ENCODE results near the gene WNT4.

WNT4 gene

DNA sequence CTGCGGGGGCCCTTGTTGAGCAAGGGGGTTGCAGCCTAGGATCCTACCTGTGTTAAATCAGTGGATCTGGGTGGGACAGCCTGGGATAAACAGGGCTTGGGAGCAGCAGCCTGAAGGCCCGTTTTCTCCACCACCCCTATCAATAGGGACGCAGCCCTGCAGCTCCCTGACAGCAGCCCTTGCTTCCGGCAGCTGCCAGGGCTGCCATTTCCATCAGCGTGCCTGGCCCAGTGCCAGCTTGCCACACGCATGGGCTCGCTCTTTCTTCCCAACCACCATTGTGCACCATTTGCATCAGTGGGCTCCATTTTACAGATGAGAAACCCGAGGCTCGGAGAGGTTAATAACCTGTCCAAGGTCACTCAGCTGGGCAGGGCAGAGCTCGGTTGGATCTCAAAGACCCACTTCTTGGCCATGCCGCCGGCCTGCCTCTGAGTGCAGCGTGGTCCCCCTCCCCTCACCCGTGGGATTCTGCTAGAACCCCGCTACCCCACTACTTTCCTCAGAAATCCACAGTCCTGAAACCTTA is 3.8 kb downstream of the WNT4 start:
- no peak for DNase-seq (ENCODE audit: low read depth)
- TF ChIP-seq, protein P1, sequence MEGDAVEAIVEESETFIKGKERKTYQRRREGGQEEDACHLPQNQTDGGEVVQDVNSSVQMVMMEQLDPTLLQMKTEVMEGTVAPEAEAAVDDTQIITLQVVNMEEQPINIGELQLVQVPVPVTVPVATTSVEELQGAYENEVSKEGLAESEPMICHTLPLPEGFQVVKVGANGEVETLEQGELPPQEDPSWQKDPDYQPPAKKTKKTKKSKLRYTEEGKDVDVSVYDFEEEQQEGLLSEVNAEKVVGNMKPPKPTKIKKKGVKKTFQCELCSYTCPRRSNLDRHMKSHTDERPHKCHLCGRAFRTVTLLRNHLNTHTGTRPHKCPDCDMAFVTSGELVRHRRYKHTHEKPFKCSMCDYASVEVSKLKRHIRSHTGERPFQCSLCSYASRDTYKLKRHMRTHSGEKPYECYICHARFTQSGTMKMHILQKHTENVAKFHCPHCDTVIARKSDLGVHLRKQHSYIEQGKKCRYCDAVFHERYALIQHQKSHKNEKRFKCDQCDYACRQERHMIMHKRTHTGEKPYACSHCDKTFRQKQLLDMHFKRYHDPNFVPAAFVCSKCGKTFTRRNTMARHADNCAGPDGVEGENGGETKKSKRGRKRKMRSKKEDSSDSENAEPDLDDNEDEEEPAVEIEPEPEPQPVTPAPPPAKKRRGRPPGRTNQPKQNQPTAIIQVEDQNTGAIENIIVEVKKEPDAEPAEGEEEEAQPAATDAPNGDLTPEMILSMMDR (conservative IDR thresholded peaks at IDR 0.05; ENCODE audit: low read depth, low read length) = no peak
- H3K4me3 ChIP-seq (ENCODE audit: low read depth, low read length) = no peak overlapping the region

DNA sequence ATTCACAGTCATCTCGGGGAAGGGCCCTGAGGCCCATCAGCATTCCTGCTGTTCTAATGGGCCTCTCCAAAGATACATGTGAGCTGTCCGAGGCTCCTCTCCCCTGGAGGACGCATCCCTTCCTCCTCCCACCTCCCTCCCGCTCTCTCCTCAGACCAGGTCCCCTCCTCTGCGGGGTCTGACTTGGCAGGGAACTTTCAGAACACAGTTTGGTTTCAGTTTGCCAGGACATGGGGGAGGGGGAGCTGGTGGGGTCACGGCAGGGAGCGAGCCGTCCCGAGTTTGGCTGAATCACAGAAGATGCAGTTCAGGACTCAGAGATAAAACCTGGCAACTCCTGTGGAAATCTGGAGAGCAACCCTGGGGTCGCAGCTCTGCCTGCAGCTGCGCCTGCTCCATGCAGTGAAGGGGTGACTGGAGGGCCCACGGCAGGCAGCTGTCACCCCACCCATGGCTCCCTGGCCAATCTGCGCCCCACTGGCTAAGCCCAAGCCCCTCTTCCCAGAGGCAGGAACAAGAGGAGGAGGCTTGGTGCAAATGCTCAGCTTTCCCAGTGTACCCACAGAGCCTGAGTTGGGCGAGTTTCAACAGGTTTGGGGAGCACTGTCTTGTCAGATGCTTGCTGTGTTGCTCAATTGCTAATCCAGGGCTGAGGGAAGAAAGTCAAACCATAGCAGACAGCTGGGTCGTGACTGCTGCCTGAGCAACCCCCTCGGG is 5.7 kb downstream of the WNT4 start:
- peak overlapping the region; percentile 14 for H3K4me3 ChIP-seq (ENCODE audit: low read depth, low read length)
- DNase-seq (ENCODE audit: low read depth) = peak; percentile 47
- TF ChIP-seq, protein P1 (conservative IDR thresholded peaks at IDR 0.05; ENCODE audit: low read depth, low read length) = no peak

DNA sequence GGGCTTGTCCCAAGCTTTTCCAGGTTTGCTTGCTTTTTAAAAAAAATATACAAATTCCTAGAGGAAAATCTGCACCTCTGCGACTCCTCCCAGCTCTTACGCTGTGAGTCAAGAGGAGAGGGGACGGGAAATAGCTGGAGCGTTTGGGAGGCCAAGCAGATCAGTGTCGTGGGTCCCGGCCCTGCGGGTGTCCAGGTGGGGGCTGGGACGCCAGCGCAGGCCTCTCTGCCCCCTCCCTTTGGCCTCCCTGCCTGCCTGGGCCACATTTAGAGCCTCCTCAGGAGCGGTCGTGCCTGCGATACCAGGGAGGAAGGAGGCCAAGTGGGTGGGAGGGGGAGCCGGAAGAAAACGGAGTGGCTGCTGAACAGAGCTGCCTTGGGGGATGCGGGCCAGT is 9.0 kb downstream of the WNT4 start:
- no peak overlapping the region for H3K4me3 ChIP-seq (ENCODE audit: low read depth, low read length)
- no peak for DNase-seq (ENCODE audit: low read depth)
- TF ChIP-seq, protein P1 (conservative IDR thresholded peaks at IDR 0.05; ENCODE audit: low read depth, low read length) = no peak

- TF ChIP-seq, protein P1 (conservative IDR thresholded peaks at IDR 0.05; ENCODE audit: low read depth, low read length) = no peak
- no peak overlapping the region for H3K4me3 ChIP-seq (ENCODE audit: low read depth, low read length)
- no peak for DNase-seq (ENCODE audit: low read depth)
These were observed 9.5 kb downstream of the WNT4 start for GRCh38 chr1:22133247-22133930.

DNA sequence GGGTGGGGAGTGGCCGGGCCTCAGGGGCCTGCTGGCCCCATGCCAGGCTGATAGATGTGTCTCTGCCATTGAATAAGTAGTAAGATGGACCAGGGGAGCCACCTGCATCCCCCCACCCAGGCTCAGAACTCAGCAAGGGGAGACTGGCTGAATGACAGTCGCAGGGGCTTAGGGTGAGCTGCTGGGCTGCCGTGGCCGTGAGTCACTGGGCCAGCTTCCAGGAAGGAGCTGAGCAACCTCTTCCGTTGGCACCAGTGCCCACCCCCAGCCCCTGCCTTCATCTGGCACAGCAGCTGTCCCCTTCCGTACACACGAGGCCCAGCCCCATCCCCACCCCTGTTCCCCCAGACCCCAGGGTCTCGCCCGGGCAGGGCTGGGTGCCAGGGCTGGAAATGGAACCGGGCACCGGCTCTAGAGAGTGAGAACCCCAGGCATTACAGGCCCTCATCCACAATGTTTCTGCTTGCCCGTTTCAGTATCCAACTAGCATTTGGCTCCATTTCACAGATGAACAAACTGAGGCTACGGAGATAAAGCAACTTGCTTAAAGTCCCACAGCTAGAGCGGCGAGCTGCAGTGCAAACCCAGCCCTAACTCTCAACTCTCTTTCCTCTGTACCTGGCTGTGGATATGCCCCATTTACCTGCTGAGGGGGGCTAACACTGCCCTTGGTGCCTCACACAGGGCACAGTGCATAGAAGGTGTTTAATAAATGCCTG is 10.2 kb downstream of the WNT4 start:
- DNase-seq (ENCODE audit: low read depth) = peak; percentile 40
- H3K4me3 ChIP-seq (ENCODE audit: low read depth, low read length) = no peak overlapping the region
- TF ChIP-seq, protein P1 (conservative IDR thresholded peaks at IDR 0.05; ENCODE audit: low read depth, low read length) = no peak

DNA sequence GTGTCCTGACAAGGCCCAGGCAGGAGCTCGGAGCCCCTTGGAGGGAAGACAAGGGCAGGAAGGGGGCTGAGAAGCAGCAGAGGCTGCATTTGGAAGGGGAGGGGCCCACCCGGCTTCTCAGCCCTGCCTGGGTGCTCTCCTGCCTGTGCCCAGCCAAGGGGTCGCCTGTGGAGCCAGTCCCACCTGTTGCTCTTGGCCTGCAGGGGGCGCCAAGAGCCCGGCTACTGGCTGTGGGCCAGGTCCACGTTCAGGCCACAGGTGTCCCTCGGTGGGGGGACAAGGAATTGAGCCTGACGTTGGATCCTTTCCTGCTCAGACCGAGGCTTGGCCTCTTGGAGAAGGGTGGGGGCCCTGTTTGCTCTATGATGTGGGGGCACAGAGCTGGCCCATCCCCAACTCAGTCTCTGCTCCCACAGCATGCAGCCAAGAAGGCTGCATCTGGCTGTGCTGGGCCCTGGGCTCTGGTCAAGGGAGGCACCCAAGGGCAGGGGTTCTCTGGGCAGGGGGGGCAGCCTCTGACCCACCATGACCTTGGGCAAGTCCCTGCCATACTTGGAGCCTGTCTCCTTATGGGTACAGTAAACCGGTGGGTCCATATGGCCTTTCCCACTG is 10.9 kb downstream of the WNT4 start:
- DNase-seq (ENCODE audit: low read depth) = no peak
- H3K4me3 ChIP-seq (ENCODE audit: low read depth, low read length) = no peak overlapping the region
- TF ChIP-seq, protein P1 (conservative IDR thresholded peaks at IDR 0.05; ENCODE audit: low read depth, low read length) = peak; percentile 89
